Fibroblast of lung (primary cell): ENCODE data around the gene CNGA2. TPM values are rescaled to one million over a fixed set of nuclear protein-coding genes. Genes with fewer than 3 reads are reported as not detected.

Experiments
- DNase-seq, 2 donors: peaks; one replicate each; pipeline versions ENCODE4 v3.0.0 to v3.0.0-alpha.2; 2010; ENCODE audit warnings: low read depth in 2 of 2
- H2AFZ ChIP-seq: 2 replicates; pipeline ENCODE4 v1.5.1; 2012; ENCODE audit warnings: low read length, control low read depth, inconsistent platforms
- H3K27ac ChIP-seq: 2 replicates; pipeline ENCODE4 v1.5.1; 2011; ENCODE audit warnings: low read length, control low read depth; ENCODE audit not compliant: insufficient read depth
- H3K27me3 ChIP-seq: 2 replicates; pipeline ENCODE4 v1.5.1; 2011; ENCODE audit warnings: mild to moderate bottlenecking, low read length; ENCODE audit not compliant: control insufficient read depth, insufficient read depth
- H3K36me3 ChIP-seq: 2 replicates; pipeline ENCODE4 v1.5.1; 2011; ENCODE audit warnings: low read length; ENCODE audit not compliant: control insufficient read depth, insufficient read depth
- H3K4me1 ChIP-seq: 2 replicates; pipeline ENCODE4 v1.5.1; 2011; ENCODE audit warnings: low read length; ENCODE audit not compliant: control insufficient read depth, insufficient read depth; ENCODE audit errors: extremely low read depth
- H3K4me2 ChIP-seq: 2 replicates; pipeline ENCODE4 v1.5.1; 2011; ENCODE audit warnings: low read length, control low read depth; ENCODE audit not compliant: insufficient read depth; ENCODE audit errors: extremely low read depth
- H3K4me3 ChIP-seq, 4 experiments: fragments of 200-600 bp in 1 of 4; sonication (generic) in 1 of 4; replicated peaks in 1 of 4; 2 replicates each; pipeline ENCODE4 v1.5.1; 2011 to 2016; ENCODE audit warnings: low read length in 4 of 4, low read depth in 3 of 4, mild to moderate bottlenecking in 3 of 4, control low read depth in 2 of 4, inconsistent platforms in 1 of 4, mixed read lengths in 1 of 4; ENCODE audit not compliant: insufficient read depth in 1 of 4; ENCODE audit errors: control extremely low read depth in 1 of 4
- H3K79me2 ChIP-seq: 2 replicates; pipeline ENCODE4 v1.5.1; 2012; ENCODE audit warnings: mild to moderate bottlenecking, low read length, inconsistent platforms; ENCODE audit not compliant: control insufficient read depth, insufficient read depth
- H3K9ac ChIP-seq: 2 replicates; pipeline ENCODE4 v1.5.1; 2011; ENCODE audit warnings: mild to moderate bottlenecking, low read length, control low read depth; ENCODE audit not compliant: insufficient read depth
- H3K9me3 ChIP-seq: 2 replicates; pipeline ENCODE4 v1.5.1; 2012; ENCODE audit warnings: low read depth, low read length; ENCODE audit not compliant: control insufficient read depth, insufficient read depth
- H4K20me1 ChIP-seq: 2 replicates; pipeline ENCODE4 v1.5.1; 2011; ENCODE audit warnings: low read length; ENCODE audit not compliant: control insufficient read depth, insufficient read depth; ENCODE audit errors: extremely low read depth
- EZH2 ChIP-seq: IDR thresholded peaks from 2 replicates; pipeline ENCODE4 v1.5.1; 2012; ENCODE audit warnings: low read length, control low read depth, mild to moderate bottlenecking; ENCODE audit errors: missing control alignments
- polyA plus RNA-seq, 2 donors: library from polyadenylated mRNA; depleted of rRNA in 1 of 2; stranded (reverse) in 1 of 2; unstranded in 1 of 2; fragments of >200 nt; gene quantifications; 2 replicates each; pipeline ENCODE4 v1.2.1, GENCODE V29; 2011 to 2012; ENCODE audit warnings: missing spikeins in 1 of 2
- total RNA-seq: library from RNA; depleted of rRNA; stranded (reverse); fragments of >200 nt; gene quantifications from 2 replicates; pipeline ENCODE4 v1.2.1, GENCODE V29; 2014
- TF ChIP-seq, protein P1 (sequence below), 2 donors: IDR thresholded peaks in 1 of 2; conservative IDR thresholded peaks in 1 of 2; 1 replicate in 1 of 2; 2 replicates in 1 of 2; pipeline ENCODE4 v1.5.1; 2011 to 2012; ENCODE audit warnings: low read length in 2 of 2, control low read depth in 1 of 2, inconsistent platforms in 1 of 2, low read depth in 1 of 2, mild to moderate bottlenecking in 1 of 2

Gene CNGA2
- total and polyA plus RNA-seq, 2 donors (not counting 1 experiment from before 2014, with no cell fraction given): not detected

DNA sequence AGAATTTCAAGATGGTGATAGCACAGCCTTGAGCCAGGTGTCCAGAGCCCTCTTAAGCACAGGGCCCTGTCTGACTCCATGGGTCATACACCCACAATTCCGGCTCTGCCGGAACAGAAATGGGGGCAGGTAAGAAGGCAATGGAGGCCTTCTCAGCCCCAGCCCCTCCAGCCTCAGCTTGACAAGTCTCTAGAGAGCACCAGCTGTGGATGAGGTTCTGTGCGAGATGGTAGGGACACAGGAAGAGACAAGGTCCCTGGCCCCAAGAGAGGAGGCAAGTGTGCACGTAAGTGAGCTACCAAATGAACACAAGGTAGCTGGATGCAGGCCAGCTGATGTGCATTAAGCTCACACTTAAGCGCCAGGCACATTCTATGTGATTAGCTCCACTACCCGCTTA, 41.7 kb upstream of the CNGA2 start:
- H3K4me2 ChIP-seq: no peak overlapping the region
- no peak overlapping the region for H3K9ac ChIP-seq
- no peaks in the 10 kb centered on the region for H3K27me3 ChIP-seq
- no peak for TF ChIP-seq EZH2
- TF ChIP-seq, protein P1, sequence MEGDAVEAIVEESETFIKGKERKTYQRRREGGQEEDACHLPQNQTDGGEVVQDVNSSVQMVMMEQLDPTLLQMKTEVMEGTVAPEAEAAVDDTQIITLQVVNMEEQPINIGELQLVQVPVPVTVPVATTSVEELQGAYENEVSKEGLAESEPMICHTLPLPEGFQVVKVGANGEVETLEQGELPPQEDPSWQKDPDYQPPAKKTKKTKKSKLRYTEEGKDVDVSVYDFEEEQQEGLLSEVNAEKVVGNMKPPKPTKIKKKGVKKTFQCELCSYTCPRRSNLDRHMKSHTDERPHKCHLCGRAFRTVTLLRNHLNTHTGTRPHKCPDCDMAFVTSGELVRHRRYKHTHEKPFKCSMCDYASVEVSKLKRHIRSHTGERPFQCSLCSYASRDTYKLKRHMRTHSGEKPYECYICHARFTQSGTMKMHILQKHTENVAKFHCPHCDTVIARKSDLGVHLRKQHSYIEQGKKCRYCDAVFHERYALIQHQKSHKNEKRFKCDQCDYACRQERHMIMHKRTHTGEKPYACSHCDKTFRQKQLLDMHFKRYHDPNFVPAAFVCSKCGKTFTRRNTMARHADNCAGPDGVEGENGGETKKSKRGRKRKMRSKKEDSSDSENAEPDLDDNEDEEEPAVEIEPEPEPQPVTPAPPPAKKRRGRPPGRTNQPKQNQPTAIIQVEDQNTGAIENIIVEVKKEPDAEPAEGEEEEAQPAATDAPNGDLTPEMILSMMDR (conservative IDR thresholded peaks at IDR 0.05 in 1 of 2, IDR thresholded peaks at IDR 0.05 in 1 of 2; ENCODE audit: low read depth in 1 of 2, low read length in 2 of 2): no peak
- H3K4me3 ChIP-seq: no peak overlapping the region
- DNase-seq: no peak
- H3K9me3 ChIP-seq: no peaks in the 10 kb centered on the region
- H4K20me1 ChIP-seq: no peaks in the 10 kb centered on the region
- H3K79me2 ChIP-seq: no peaks in the 10 kb centered on the region
- no peak overlapping the region for H3K27ac ChIP-seq
- H2AFZ ChIP-seq: no peak overlapping the region
- no peaks in the 10 kb centered on the region for H3K4me1 ChIP-seq
- H3K36me3 ChIP-seq: no peaks in the 10 kb centered on the region

DNA sequence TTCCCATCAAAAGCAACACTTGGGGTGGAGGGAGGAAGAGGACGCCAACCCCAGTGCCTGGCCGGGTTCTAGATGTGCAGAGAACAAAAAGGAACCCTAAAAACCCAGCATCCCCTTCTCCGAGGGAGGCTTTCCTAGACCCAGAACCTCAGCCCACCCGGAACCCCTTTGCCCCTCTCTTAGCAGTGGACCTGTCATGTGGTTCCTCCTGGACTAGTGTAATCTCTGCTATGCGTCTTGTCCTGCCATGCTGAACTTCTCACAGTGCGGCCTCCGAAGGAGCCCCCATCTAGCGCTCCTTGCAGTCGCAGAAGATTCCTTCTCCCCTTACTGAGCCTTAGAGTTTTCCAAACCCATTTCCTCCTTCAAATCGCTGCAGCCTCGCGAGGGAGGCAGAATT, 40.4 kb upstream of the CNGA2 start:
- no peak overlapping the region for H3K4me3 ChIP-seq
- H4K20me1 ChIP-seq: no peaks in the 10 kb centered on the region
- H3K79me2 ChIP-seq: no peaks in the 10 kb centered on the region
- H3K9me3 ChIP-seq: no peaks in the 10 kb centered on the region
- H2AFZ ChIP-seq: no peak overlapping the region
- H3K36me3 ChIP-seq: no peaks in the 10 kb centered on the region
- no peak for DNase-seq
- no peaks in the 10 kb centered on the region for H3K27me3 ChIP-seq
- TF ChIP-seq, protein P1 (conservative IDR thresholded peaks at IDR 0.05 in 1 of 2, IDR thresholded peaks at IDR 0.05 in 1 of 2; ENCODE audit: low read depth in 1 of 2, low read length in 2 of 2): no peak
- no peak for TF ChIP-seq EZH2
- no peak overlapping the region for H3K4me2 ChIP-seq
- no peak overlapping the region for H3K9ac ChIP-seq
- H3K4me1 ChIP-seq: no peaks in the 10 kb centered on the region
- H3K27ac ChIP-seq: no peak overlapping the region

DNA sequence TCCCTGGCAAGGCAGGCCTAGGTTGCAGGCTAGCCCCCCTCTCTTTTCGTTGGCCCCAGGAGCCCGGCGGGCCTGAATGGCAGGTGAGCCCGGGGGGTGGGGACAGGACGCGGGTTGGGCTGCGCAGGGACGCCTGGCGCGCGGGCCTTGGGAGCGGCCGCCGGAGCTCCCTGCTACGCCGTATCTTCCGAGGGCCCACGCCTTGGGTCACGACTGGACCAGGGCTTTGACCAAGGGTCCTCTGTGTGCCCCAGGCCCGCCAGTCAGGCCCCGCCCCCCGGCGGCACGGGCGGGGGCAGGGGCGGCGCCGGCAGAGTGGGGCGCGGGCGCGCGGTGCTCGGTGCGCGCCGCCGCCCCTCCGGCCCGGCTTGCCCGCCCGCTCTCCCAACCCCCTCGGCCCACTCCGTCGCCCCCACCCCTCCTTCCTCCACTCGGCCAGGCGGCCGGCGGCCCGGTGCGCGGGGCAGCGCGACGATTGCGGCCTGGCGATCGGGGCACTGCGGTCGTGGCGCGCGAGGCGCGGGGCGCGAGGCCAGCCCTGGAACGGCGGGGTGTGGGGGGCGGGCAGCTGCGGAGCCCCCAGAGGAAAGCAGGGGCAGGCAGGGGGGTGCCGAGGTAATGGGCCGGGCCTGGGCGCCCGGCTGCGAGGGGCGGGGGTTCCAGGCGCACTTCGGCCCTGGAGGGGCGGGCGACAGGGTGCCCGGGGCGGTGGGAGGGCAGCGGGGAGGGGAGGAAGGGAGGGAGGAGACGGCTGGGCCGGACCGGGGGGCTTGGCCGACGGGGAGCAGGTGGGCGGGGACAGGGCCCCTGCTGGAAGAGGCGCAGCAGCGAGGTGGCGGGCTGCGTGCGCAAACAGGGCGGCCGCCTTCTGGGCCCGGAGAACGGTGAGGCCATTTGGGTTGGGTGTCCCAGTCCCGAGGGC, 39.6 kb upstream of the CNGA2 start, which contains the start of gene PRRG3:
Gene PRRG3, plus strand, starts transcription at position 798 of the 922 bp plus-strand sequence. CDS start 3,357 bp downstream, outside the sequence.
- Histone ChIP-seq H3K4me3 (no peak within 1 kb of the TSS), H3K79me2 (no peaks in the 10 kb centered on the region), H3K4me2 (no peak within 1 kb of the TSS), H3K4me1 (no peaks in the 10 kb centered on the region), H3K27me3 (no peaks in the 10 kb centered on the region), H3K27ac (no peak within 1 kb of the TSS), H2AFZ (no peak within 1 kb of the TSS), H3K36me3 (no peaks in the 10 kb centered on the region), H3K9me3 (no peaks in the 10 kb centered on the region), H3K9ac (no peak within 1 kb of the TSS), H4K20me1 (no peaks in the 10 kb centered on the region)
- TF ChIP-seq, protein P1 (conservative IDR thresholded peaks at IDR 0.05 in 1 of 2, IDR thresholded peaks at IDR 0.05 in 1 of 2; ENCODE audit: low read depth in 1 of 2, low read length in 2 of 2): no peak
- no peak for TF ChIP-seq EZH2
- no peak for DNase-seq
